ENCODE results near the gene PRR23E. TPM values are rescaled to one million over a fixed set of nuclear protein-coding genes. Genes with fewer than 3 reads are reported as not detected.

Gene PRR23E, protein sequence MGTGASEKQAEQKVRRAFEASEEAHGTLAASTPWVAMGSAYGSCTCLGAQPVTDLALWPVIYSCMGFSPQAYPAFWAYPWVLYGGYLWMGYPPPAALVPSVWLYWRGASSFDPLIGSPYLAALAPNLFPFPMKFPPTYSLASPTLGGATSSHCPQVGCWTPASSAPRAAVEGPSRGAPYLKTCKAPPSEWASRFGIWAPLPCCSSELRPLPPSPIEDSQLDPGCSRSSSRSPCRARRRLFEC
- total RNA-seq: not detected

DNA sequence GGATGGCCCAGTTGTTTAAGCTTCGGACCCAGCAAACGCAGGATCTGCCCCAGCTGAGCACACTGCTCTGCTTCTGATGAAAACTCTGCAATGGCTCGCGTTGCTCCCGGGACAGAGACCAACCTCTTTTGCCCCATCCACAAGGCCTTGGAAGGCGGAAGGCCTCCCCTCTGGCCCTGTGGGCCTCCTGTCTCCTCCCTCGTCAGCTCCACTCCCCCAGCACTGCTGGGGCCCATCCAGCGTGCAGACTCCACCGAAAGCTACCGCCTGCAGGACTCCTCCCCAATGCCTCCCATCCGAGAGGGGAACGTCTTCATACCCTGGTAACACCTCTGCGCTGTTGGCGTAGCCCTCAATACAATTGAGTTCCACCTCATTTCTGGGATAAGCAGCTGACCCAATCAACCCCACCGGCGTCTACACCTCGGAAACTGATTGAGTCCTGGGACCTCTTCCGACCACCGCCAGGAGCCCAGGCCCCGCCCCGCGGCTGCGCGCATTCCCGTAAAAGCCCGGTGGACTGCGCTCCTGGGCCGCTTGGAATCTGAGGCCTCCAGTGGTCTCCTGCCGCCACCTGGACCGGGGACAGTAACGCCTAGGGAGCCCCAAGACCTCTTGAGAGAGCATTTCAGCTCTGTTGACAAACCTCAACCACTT, at the start of gene PRR23E:
Gene PRR23E, plus strand, starts transcription at position 556 of the 657 bp plus-strand sequence. CDS start 3,555 bp downstream, outside the sequence.
- Mint-ChIP-seq H3K4me3 (no peak within 1 kb of the TSS), H3K36me3 (ENCODE audit: low read depth) (no peaks in the 10 kb centered on the region), H3K4me1 (ENCODE audit: low read depth) (no peaks in the 10 kb centered on the region), H3K27ac (no peak within 1 kb of the TSS), H3K9me3 (peaks cover 2% of the 10 kb centered on the region), H3K27me3 (ENCODE audit: low read depth) (no peaks in the 10 kb centered on the region)
- intact Hi-C loops (cut with micrococcal nuclease): no loop called here
- DNase-seq: no peak
- CTCF ChIA-PET: no interaction called here

DNA sequence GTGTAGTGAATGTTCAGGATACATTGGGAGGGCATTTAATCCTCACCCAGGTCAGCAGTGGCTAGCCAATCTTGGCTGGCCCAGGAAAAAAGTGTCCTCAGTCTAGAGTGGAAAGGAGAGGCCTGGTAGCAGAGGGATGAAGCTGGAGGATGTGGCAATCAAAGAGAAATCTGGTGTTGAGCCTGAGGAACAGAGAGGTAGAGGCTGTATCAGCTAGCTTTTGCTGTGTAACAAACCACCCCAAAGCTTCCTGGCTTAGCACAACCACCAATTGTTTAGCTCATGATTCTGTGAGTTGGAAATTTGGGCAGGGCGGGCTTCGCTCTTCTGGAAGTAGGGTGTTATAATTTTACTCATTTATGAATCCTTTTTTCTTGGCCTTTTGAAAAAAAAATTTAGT, 49.8 kb upstream of the PRR23E start:
- CTCF ChIA-PET: no interaction called here
- Mint-ChIP-seq H3K27me3 (ENCODE audit: low read depth) (peaks cover 9% of the 10 kb centered on the region), H3K4me3 (no peak overlapping the region), H3K9me3 (peaks cover 2% of the 10 kb centered on the region), H3K27ac (no peak overlapping the region), H3K36me3 (ENCODE audit: low read depth) (no peaks in the 10 kb centered on the region), H3K4me1 (ENCODE audit: low read depth) (no peaks in the 10 kb centered on the region)
- intact Hi-C loops (cut with micrococcal nuclease): no loop called here
- DNase-seq: no peak

DNA sequence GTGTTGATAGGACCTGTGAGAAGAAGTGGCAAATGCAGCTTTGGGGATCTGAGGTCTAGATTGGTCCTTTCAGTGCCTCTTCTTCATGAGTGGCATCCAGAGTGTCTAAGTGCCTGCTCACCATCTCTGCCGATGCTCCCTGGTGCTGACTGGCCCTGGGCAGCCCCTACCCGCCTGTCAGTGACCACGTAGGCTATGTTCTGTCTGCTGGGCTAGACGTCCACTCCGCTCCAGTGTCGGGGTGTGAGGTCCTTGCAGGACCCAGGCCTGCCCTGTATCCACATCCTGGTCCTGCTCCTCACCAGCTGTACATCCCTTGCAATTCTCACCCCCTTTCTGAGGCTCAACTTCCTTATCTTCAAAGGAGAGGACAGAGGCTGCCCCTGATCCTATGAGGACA, 48.3 kb upstream of the PRR23E start:
- CTCF ChIA-PET: no interaction called here
- intact Hi-C loops (cut with micrococcal nuclease): no loop called here
- Mint-ChIP-seq H3K27me3 (ENCODE audit: low read depth) (peaks cover 5% of the 10 kb centered on the region), H3K36me3 (ENCODE audit: low read depth) (no peaks in the 10 kb centered on the region), H3K4me1 (ENCODE audit: low read depth) (no peaks in the 10 kb centered on the region), H3K9me3 (peaks cover 2% of the 10 kb centered on the region), H3K27ac (no peak overlapping the region), H3K4me3 (no peak overlapping the region)
- no peak for DNase-seq

DNA sequence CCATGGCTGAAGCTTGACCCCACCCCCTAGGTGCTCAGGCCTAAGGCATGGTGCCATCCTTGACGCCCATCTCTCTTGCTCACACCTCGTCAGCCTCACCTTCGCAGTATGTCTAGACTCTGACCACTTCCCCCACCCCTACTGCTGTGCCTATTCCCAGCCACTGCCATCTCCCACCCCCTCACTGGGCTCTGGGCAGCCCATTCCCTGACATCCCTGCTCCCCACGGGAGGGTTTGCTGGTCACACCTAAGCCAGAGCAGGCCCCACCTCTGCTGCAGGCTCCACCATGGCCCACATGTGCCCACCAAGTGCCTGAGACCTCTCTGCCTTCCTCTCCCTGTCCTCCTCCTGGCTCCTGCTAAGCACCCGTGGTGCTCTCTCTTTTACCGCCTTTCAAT, 47.7 kb upstream of the PRR23E start:
- CTCF ChIA-PET: no interaction called here
- Mint-ChIP-seq H3K4me1 (ENCODE audit: low read depth) (no peaks in the 10 kb centered on the region), H3K27ac (no peak overlapping the region), H3K36me3 (ENCODE audit: low read depth) (no peaks in the 10 kb centered on the region), H3K4me3 (no peak overlapping the region), H3K9me3 (peaks cover 2% of the 10 kb centered on the region), H3K27me3 (ENCODE audit: low read depth) (peaks cover 5% of the 10 kb centered on the region)
- DNase-seq: no peak
- intact Hi-C loops (cut with micrococcal nuclease): no loop called here

DNA sequence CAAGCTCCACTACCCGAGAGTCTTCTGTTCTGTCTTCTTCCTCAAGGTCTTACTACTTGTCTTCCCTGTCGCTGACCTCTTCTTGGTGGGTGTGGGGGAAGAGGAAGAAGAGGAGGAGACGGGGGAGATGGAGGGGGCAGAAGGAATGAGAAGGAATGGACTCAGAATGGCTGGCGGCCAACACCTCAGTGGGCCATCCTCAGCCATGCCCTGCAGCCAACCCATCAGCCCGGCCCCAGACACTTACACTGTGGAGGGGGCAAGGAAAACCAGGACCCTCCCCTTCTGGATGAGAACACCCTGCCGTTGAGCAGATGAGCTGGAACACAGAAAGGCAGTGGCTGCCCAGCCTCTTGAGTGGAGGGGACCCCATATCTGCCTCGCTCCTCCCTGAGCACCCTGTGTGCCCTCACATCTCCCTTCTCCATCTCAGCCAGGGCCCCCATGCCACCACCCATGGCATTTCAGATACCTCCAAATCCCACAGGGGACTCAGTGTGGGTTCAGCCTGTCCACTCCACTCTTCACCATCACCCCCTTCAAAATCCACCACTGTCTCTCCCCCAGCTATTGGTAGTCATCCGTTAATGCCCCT, 45.5 kb upstream of the PRR23E start:
- Mint-ChIP-seq H3K4me3 (no peak overlapping the region), H3K4me1 (ENCODE audit: low read depth) (no peaks in the 10 kb centered on the region), H3K36me3 (ENCODE audit: low read depth) (no peaks in the 10 kb centered on the region), H3K27ac (no peak overlapping the region), H3K9me3 (peaks cover 2% of the 10 kb centered on the region), H3K27me3 (ENCODE audit: low read depth) (peaks cover 5% of the 10 kb centered on the region)
- CTCF ChIA-PET: no interaction called here
- no peak for DNase-seq
- intact Hi-C loops (cut with micrococcal nuclease): no loop called here

DNA sequence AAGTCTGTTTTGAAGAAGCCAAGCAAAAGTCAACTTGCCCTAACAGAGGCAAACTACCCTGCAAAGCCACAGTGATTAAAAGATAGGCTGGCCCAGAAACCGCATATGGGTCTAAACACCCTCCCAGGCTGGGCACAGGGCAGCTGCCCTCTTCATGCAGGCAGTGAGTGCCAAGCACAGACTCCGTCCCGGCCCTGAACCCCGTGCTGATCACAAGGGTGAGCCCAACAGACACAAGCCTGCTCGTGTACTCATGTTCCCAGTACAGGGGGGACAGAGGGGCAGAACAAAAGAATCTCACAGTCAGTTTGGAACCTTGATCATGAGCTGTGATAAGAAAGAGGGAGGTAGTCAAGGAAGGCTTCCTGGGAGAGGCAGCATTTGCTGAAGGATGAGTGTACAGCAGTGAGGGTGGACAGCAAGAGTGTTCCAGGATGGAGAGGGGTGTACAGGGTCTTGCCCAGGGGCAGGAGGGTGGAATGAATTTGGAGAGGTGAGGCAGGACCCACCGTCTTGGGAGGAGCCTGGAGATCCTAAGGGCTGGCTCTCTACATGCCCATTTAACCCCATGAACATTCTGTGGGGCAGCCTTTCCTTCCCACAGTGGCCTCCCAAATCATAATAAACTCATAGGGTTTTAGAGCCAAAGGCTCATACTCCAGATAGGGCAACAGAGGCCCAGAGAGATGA, 43.2 kb upstream of the PRR23E start:
- H3K4me3 Mint-ChIP-seq: no peak overlapping the region
- DNase-seq: no peak
- H3K27ac Mint-ChIP-seq: no peak overlapping the region
- H3K4me1 Mint-ChIP-seq (ENCODE audit: low read depth): no peaks in the 10 kb centered on the region
- H3K36me3 Mint-ChIP-seq (ENCODE audit: low read depth): no peaks in the 10 kb centered on the region
- peaks cover 5% of the 10 kb centered on the region for H3K27me3 Mint-ChIP-seq (ENCODE audit: low read depth)
- intact Hi-C loops (cut with micrococcal nuclease): no loop called here
- no peaks in the 10 kb centered on the region for H3K9me3 Mint-ChIP-seq
- CTCF ChIA-PET: no interaction called here

DNA sequence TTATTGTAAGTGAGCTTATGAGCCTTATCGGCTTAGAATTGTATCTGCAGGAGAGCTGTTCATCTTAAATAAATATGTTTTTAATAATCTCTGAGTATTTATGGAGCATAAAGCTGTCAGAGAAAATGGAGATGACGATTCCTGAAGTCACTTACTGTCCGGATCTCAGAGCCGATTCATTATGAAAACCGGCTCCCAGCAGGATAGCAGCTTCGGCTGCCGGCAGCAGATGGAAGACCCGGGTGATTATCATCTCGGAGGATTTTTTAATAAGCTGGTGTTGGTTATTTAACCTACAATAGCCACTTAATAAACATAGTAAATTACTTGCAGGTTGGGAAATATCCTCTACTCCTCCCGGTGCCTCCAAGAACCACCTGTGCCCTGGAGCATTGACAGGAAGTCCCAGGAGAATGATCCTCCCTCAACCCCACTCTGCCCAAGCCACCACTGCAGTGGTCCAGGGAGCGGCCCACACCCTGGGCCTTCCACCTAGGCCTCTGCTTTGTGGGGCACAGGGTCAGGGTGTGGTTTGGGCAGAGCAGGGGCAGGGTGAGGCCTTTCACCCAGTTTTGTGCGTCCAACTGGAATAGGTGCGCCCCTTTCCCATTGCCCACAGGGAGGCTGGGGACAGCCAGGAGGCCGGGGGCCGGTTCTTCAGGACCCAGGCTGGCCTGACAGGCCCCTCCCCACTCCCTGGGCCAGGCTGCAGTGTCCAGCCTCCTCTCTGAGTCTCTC, 42.2 kb upstream of the PRR23E start:
- Mint-ChIP-seq H3K36me3 (ENCODE audit: low read depth) (no peaks in the 10 kb centered on the region), H3K27ac (no peak overlapping the region), H3K4me3 (no peak overlapping the region), H3K9me3 (no peaks in the 10 kb centered on the region), H3K4me1 (ENCODE audit: low read depth) (no peaks in the 10 kb centered on the region), H3K27me3 (ENCODE audit: low read depth) (peaks cover 5% of the 10 kb centered on the region)
- CTCF ChIA-PET: no interaction called here
- intact Hi-C loops (cut with micrococcal nuclease): no loop called here
- DNase-seq: no peak

DNA sequence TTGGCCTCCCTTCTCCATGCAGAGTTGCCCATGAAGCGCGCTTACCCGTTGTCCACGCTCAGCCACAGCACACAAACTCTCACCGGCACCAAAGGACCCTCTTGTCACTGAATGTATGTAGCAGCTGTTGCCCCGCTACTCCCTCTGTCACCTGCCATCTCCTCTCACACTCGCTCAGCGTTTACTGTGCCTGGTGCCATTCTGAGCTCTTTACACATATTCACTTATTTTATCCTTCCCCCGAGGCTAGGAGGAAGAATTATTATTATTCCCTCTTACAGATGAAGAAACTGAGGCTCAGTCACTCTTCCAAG, 41.7 kb upstream of the PRR23E start:
- Mint-ChIP-seq H3K27me3 (ENCODE audit: low read depth) (peaks cover 5% of the 10 kb centered on the region), H3K4me3 (no peak overlapping the region), H3K9me3 (no peaks in the 10 kb centered on the region), H3K36me3 (ENCODE audit: low read depth) (no peaks in the 10 kb centered on the region), H3K4me1 (ENCODE audit: low read depth) (no peaks in the 10 kb centered on the region), H3K27ac (no peak overlapping the region)
- intact Hi-C loops (cut with micrococcal nuclease): no loop called here
- DNase-seq: no peak
- CTCF ChIA-PET: no interaction called here

DNA sequence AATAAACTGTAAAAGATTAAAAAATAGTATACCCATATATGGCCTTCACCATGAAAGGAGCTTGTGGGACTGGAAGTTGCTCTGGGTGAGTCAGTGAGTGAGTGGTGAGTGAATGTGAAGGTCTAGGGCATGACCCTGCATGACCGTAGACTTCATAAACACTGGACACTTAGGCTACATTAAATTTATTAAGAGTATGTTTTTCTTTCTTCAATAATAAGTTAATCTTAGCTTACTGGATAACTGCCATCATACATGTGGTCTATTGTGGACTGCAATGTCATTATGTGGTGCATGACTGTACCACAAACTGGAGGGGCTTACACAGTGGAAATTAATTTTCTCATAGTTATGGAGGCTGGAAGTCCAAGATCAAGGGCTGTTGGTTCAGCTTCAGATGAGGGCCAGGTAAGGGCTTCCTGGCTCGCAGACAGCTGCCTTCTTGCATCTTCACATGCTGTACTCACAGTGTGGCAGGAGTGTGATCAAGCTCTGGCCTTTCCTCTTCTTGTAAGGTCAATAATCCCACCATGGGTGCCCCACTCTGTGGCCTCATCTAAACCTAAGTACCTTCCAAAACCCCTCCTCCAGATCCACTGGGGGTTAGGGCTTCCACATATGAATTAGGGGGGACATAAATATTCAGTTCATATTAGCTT, 40.8 kb upstream of the PRR23E start:
- H3K9me3 Mint-ChIP-seq: no peaks in the 10 kb centered on the region
- intact Hi-C loops (cut with micrococcal nuclease): no loop called here
- H3K27ac Mint-ChIP-seq: no peak overlapping the region
- peaks cover 5% of the 10 kb centered on the region for H3K27me3 Mint-ChIP-seq (ENCODE audit: low read depth)
- CTCF ChIA-PET: no interaction called here
- DNase-seq: no peak
- H3K36me3 Mint-ChIP-seq (ENCODE audit: low read depth): no peaks in the 10 kb centered on the region
- H3K4me3 Mint-ChIP-seq: no peak overlapping the region
- H3K4me1 Mint-ChIP-seq (ENCODE audit: low read depth): no peaks in the 10 kb centered on the region

DNA sequence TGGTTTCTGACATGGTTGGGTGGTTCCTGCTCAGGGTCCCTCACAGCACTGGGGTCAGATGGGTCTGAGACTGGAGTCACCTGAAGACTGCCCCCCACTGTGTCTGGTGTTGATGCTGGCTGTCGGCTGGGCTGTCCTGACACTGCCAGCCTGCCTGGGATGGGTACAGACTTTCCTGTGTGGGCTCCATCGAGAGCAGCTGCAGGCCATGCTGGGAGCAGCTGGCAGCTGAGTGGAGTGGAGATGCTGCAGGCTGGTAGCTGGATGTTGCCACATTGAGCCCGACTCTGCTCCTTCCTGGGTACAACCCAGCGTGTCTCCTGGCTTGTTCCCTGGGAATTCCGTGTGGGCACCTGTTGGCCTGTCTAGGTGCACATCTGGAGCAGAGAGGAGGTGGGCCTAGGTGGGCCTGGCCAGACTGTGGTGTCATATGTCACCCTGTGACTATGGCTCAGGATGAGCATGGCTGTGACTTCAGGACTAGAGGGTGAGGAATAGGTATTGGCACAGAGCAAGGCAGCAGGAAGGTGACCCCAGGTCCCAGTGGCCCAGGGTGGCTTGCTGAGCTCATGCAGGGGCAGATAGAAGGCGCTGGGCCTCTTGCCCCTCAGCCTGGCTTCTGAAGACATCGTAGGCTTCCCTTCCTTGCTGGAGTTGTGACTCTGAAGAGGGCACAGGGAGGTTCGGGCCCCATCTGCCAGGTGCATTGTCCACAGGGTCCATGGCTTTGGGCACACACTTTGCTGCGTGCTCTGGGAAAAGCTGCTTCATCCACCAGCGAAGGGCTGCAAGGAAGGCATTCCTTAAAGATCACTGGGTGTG, 40.0 kb upstream of the PRR23E start:
- Mint-ChIP-seq H3K9me3 (no peaks in the 10 kb centered on the region), H3K4me3 (no peak overlapping the region), H3K4me1 (ENCODE audit: low read depth) (no peaks in the 10 kb centered on the region), H3K36me3 (ENCODE audit: low read depth) (no peaks in the 10 kb centered on the region), H3K27ac (no peak overlapping the region), H3K27me3 (ENCODE audit: low read depth) (peaks cover 8% of the 10 kb centered on the region)
- CTCF ChIA-PET: no interaction called here
- DNase-seq: no peak
- intact Hi-C loops (cut with micrococcal nuclease): no loop called here

DNA sequence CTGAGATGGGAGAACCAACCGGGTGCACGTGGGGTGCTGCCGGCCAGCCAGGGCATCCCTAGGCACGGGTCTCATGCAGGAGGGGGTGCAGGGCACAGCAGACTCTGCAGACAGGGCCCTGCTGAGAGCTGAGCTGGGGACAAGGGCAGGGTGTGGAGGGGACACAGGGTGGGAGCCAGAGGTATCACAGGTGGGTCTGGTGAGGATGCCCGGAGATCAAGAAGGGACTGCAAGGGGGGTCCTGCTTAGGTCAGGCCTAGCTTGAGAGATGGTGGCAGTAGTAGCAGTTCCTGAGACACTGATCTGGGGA, 39.5 kb upstream of the PRR23E start:
- Mint-ChIP-seq H3K4me1 (ENCODE audit: low read depth) (no peaks in the 10 kb centered on the region), H3K9me3 (no peaks in the 10 kb centered on the region)

More for the DNA sequence above, 39.5 kb upstream of the PRR23E start:
- H3K27ac Mint-ChIP-seq: no peak overlapping the region
- CTCF ChIA-PET: no interaction called here
- H3K36me3 Mint-ChIP-seq (ENCODE audit: low read depth): no peaks in the 10 kb centered on the region
- peaks cover 2% of the 10 kb centered on the region for H3K27me3 Mint-ChIP-seq (ENCODE audit: low read depth)
- no peak overlapping the region for H3K4me3 Mint-ChIP-seq
- no peak for DNase-seq
- intact Hi-C loops (cut with micrococcal nuclease): no loop called here

All from activated naive CD4-positive, alpha-beta T cell treated with anti-CD3 and anti-CD28 coated beads for 36 hours (primary cell).